Liver (tissue), 9 donors: ENCODE data around the gene COL8A2. TPM values are rescaled to one million over a fixed set of nuclear protein-coding genes. Genes with fewer than 3 reads are reported as not detected.
A peak's percentile ranks its signal among the peaks of the same experiment; 100 is the strongest.
"Not testable (repeated sequence)": the region's sequence is repeated elsewhere in the genome, so short reads cannot be mapped to it uniquely, and the experiment has no call there.

ENCODE experiments used
- DNase-seq: peaks from one replicate; pipeline ENCODE4 v3.0.0-alpha.2; 2017; ENCODE audit warnings: low spot score
- H3K27ac ChIP-seq, 2 donors: one replicate each; pipeline ENCODE4 v1.7.0; 2013; ENCODE audit warnings: inconsistent platforms in 2 of 2, low read length in 2 of 2, control low read depth in 1 of 2, low read depth in 1 of 2, mild to moderate bottlenecking in 1 of 2
- H3K27me3 ChIP-seq, 4 donors: one replicate each; pipeline versions ENCODE4 v1.6.1 to v1.7.0; 2013; ENCODE audit warnings: low read length in 3 of 4, inconsistent platforms in 1 of 4, mild to moderate bottlenecking in 1 of 4, moderate library complexity in 1 of 4; ENCODE audit not compliant: control insufficient read depth in 4 of 4, insufficient read depth in 4 of 4
- H3K36me3 ChIP-seq, 4 donors: one replicate each; pipeline versions ENCODE4 v1.6.1 to v1.7.0; 2013; ENCODE audit warnings: low read length in 3 of 4, mild to moderate bottlenecking in 3 of 4, low read depth in 1 of 4, moderate library complexity in 1 of 4; ENCODE audit not compliant: control insufficient read depth in 4 of 4, insufficient read depth in 3 of 4
- H3K4me1 ChIP-seq, 4 donors: one replicate each; pipeline versions ENCODE4 v1.6.1 to v1.7.0; 2013; ENCODE audit warnings: low read length in 3 of 4, mild to moderate bottlenecking in 3 of 4, moderate library complexity in 1 of 4; ENCODE audit not compliant: control insufficient read depth in 4 of 4, insufficient read depth in 4 of 4
- H3K4me3 ChIP-seq, 3 donors: one replicate each; pipeline versions ENCODE4 v1.6.1 to v1.7.0; 2013; ENCODE audit warnings: low read length in 3 of 3, control low read depth in 1 of 3, low read depth in 1 of 3, mild to moderate bottlenecking in 1 of 3
- H3K9ac ChIP-seq, 2 donors: one replicate each; pipeline ENCODE4 v1.7.0; 2013; ENCODE audit warnings: low read length in 2 of 2, mild to moderate bottlenecking in 2 of 2, moderate library complexity in 2 of 2, control low read depth in 1 of 2, low read depth in 1 of 2
- H3K9me3 ChIP-seq, 4 donors: one replicate each; pipeline versions ENCODE4 v1.6.1 to v1.7.0; 2013; ENCODE audit warnings: low read length in 3 of 4; ENCODE audit not compliant: control insufficient read depth in 4 of 4
- ATF3 ChIP-seq: IDR thresholded peaks from 2 replicates; pipeline ENCODE4 v1.6.1; 2016; ENCODE audit warnings: antibody characterized with exemption
- EGR1 ChIP-seq, 2 donors: IDR thresholded peaks; 2 replicates each; pipeline ENCODE4 v1.6.1; 2016 to 2018; ENCODE audit warnings: antibody characterized with exemption in 2 of 2, low read depth in 2 of 2
- FOXA1 ChIP-seq: IDR thresholded peaks from 2 replicates; pipeline ENCODE4 v1.6.1; 2016; ENCODE audit warnings: antibody characterized with exemption
- FOXA2 ChIP-seq: IDR thresholded peaks from 2 replicates; pipeline ENCODE4 v1.6.1; 2016; ENCODE audit warnings: antibody characterized with exemption
- GABPA ChIP-seq, 2 donors: IDR thresholded peaks in 1 of 2; conservative IDR thresholded peaks in 1 of 2; 2 replicates each; pipeline ENCODE4 v1.6.1; 2016; ENCODE audit warnings: antibody characterized with exemption in 2 of 2, mild to moderate bottlenecking in 1 of 2, moderate library complexity in 1 of 2
- HNF4A ChIP-seq, 2 donors: conservative IDR thresholded peaks; 2 replicates each; pipeline ENCODE4 v1.6.1; 2016; ENCODE audit warnings: antibody characterized with exemption in 2 of 2, mild to moderate bottlenecking in 2 of 2
- HNF4G ChIP-seq: IDR thresholded peaks from 2 replicates; pipeline ENCODE4 v1.6.1; 2016; ENCODE audit warnings: antibody characterized with exemption
- JUND ChIP-seq, 2 donors: IDR thresholded peaks; 2 replicates each; pipeline ENCODE4 v1.6.1; 2016; ENCODE audit warnings: antibody characterized with exemption in 2 of 2
- MAX ChIP-seq: IDR thresholded peaks from 2 replicates; pipeline ENCODE4 v1.6.1; 2016; ENCODE audit warnings: antibody characterized with exemption
- NR2F2 ChIP-seq: IDR thresholded peaks from 2 replicates; pipeline ENCODE4 v1.6.1; 2016; ENCODE audit warnings: antibody characterized with exemption
- RAD21 ChIP-seq, 2 donors: IDR thresholded peaks; 2 replicates each; pipeline ENCODE4 v1.6.1; 2016; ENCODE audit warnings: antibody characterized with exemption in 2 of 2, mild to moderate bottlenecking in 2 of 2
- REST ChIP-seq: IDR thresholded peaks from 2 replicates; pipeline ENCODE4 v1.6.1; 2016; ENCODE audit warnings: antibody characterized with exemption, mild to moderate bottlenecking
- RXRA ChIP-seq, 2 donors: IDR thresholded peaks; 2 replicates each; pipeline ENCODE4 v1.6.1; 2017 to 2018; ENCODE audit warnings: antibody characterized with exemption in 2 of 2, mild to moderate bottlenecking in 1 of 2
- SP1 ChIP-seq: IDR thresholded peaks from 2 replicates; pipeline ENCODE4 v1.6.1; 2018; ENCODE audit warnings: antibody characterized with exemption, mild to moderate bottlenecking
- TAF1 ChIP-seq: conservative IDR thresholded peaks from 2 replicates; pipeline ENCODE4 v1.6.1; 2016; ENCODE audit warnings: antibody characterized with exemption, mild to moderate bottlenecking
- YY1 ChIP-seq: IDR thresholded peaks from 2 replicates; pipeline ENCODE4 v1.6.1; 2016; ENCODE audit warnings: antibody characterized with exemption, mild to moderate bottlenecking
- ZBTB33 ChIP-seq: IDR thresholded peaks from 2 replicates; pipeline ENCODE4 v1.6.1; 2016; ENCODE audit warnings: antibody characterized with exemption
- WGBS: extraction: QIAGEN DNeasy Blood & Tissue Kit; methylation state at CpG from one replicate; pipeline ENCODE4 v1.1.7; 2013; 5-methylcytosine and 5-hydroxymethylcytosine counted together
- polyA plus RNA-seq, 2 donors: library from polyadenylated mRNA; stranded (reverse) in 1 of 2; unstranded in 1 of 2; fragments of 200-250 nt in 1 of 2; fragments of >200 nt in 1 of 2; fragmentation: Nextera tagmentation in 1 of 2; extraction: Ambion mirVana in 1 of 2; gene quantifications; one replicate each; pipeline versions ENCODE4 v1.2.1 to v1.2.3, GENCODE V29; 2013 to 2015
- total RNA-seq, 2 donors: library from RNA; depleted of rRNA; stranded (reverse); fragments of >200 nt; gene quantifications; one replicate each; pipeline ENCODE4 v1.2.3, GENCODE V29; 2014
- donor health status: healthy.
- donor health status: healthy.
- donor health status: healthy.
- donor health status: healthy.
- donor health status: healthy.

COL8A2 gene
- total and polyA plus RNA-seq, 4 donors, result 0.04 to 0.47 (median 0.35) TPM

- H3K4me3 ChIP-seq, H3K9me3 ChIP-seq, H3K9ac ChIP-seq, H3K36me3 ChIP-seq, H3K27ac ChIP-seq, DNase-seq, H3K27me3 ChIP-seq: not testable (repeated sequence)
- H3K4me1 ChIP-seq, result peaks cover 3 to 40% (median 17%) of the 10 kb centered on the region in 4 donors
- 93% methylated on average over 10 of the region's 10 CpGs for WGBS
Observed at GRCh38 chr1:36158827-36159252, 33.8 kb upstream of the COL8A2 start.

GRCh38 chr1:36157973-36158826 is 33.2 kb upstream of the COL8A2 start:
- no peaks in the 10 kb centered on the region for H3K36me3 ChIP-seq
- no peaks in the 10 kb centered on the region for H3K27me3 ChIP-seq
- no peak overlapping the region for H3K4me3 ChIP-seq
- H3K9ac ChIP-seq, result no peak overlapping the region
- 74% methylated on average over 9 of the region's 9 CpGs for WGBS
- no peaks in the 10 kb centered on the region for H3K9me3 ChIP-seq
- H3K27ac ChIP-seq, result peak overlapping the region in 1 of 2 donors; percentile 95
- H3K4me1 ChIP-seq, result peaks cover 3 to 40% (median 17%) of the 10 kb centered on the region in 4 donors
- TF ChIP-seq JUND (IDR thresholded peaks at IDR 0.05), result no peak
- TF ChIP-seq REST, result no peak
- no peak for TF ChIP-seq TAF1
- TF ChIP-seq FOXA2, result no peak
- TF ChIP-seq YY1, result no peak
- no peak for TF ChIP-seq GABPA (IDR thresholded peaks at IDR 0.05 in 1 of 2, conservative IDR thresholded peaks at IDR 0.05 in 1 of 2)
- no peak for TF ChIP-seq HNF4G
- no peak for TF ChIP-seq MAX
- TF ChIP-seq ATF3, result no peak
- TF ChIP-seq HNF4A (conservative IDR thresholded peaks at IDR 0.05), result no peak
- DNase-seq, result no peak

GRCh38 chr1:36157115-36157903 is 32.3 kb upstream of the COL8A2 start:
- no peak for DNase-seq
- Histone ChIP-seq H3K36me3 (no peaks in the 10 kb centered on the region), H3K27ac (peak overlapping the region; percentile 93 to 95), H3K4me3 (peak overlapping the region; percentile 26 to 91 (median 72)), H3K4me1 (peaks cover 3 to 38% (median 17%) of the 10 kb centered on the region in 4 donors), H3K27me3 (no peaks in the 10 kb centered on the region), H3K9ac (peak overlapping the region; percentile 33 to 64), H3K9me3 (no peaks in the 10 kb centered on the region)
- 50% methylated on average over 9 of the region's 9 CpGs for WGBS
- TF ChIP-seq EGR1 (IDR thresholded peaks at IDR 0.05; ENCODE audit: low read depth in 2 of 2) (no peak), MAX (no peak), RXRA (IDR thresholded peaks at IDR 0.05) (no peak), ATF3 (no peak), NR2F2 (no peak), RAD21 (IDR thresholded peaks at IDR 0.05) (no peak), JUND (IDR thresholded peaks at IDR 0.05) (no peak), ZBTB33 (no peak), SP1 (no peak), GABPA (IDR thresholded peaks at IDR 0.05 in 1 of 2, conservative IDR thresholded peaks at IDR 0.05 in 1 of 2) (no peak), HNF4A (conservative IDR thresholded peaks at IDR 0.05) (no peak), FOXA1 (no peak)
